HepG2 (cell line): ENCODE measurements around the gene STBD1. TPM values are rescaled to one million over a fixed set of nuclear protein-coding genes. Genes with fewer than 3 reads are reported as not detected.

Experiments used
- AGO2 ChIP-seq: fragments of 200-400 bp; formaldehyde crosslinking; optimal IDR thresholded peaks from 2 replicates; pipeline ENCODE3; 2017; ENCODE audit warnings: mild to moderate bottlenecking, low read depth, low read length, moderate library complexity
- CEBPG ChIP-seq: IDR thresholded peaks from 2 replicates; pipeline ENCODE4 v1.6.1; 2016
- NFIB ChIP-seq: sonication (generic); formaldehyde crosslinking; IDR thresholded peaks from 2 replicates; pipeline ENCODE4 v1.9.0; 2021; ENCODE audit warnings: missing genetic modification reagents, mild to moderate bottlenecking, borderline replicate concordance
- SALL1 ChIP-seq: sonication (generic); formaldehyde crosslinking; IDR thresholded peaks from 2 replicates; pipeline ENCODE4 v1.8.0; 2022; ENCODE audit warnings: mild to moderate bottlenecking, missing genetic modification reagents
- SP2 ChIP-seq: sonication (generic); formaldehyde crosslinking; IDR thresholded peaks from 2 replicates; pipeline ENCODE4 v1.5.1; 2020; ENCODE audit warnings: mild to moderate bottlenecking, missing genetic modification reagents
- YEATS2 ChIP-seq: sonication (generic); formaldehyde crosslinking; IDR thresholded peaks from 2 replicates; pipeline ENCODE4 v1.4.0; 2020; ENCODE audit warnings: missing genetic modification reagents, borderline replicate concordance
- ZNF12 ChIP-seq: sonication (generic); formaldehyde crosslinking; IDR thresholded peaks from 2 replicates; pipeline ENCODE4 v1.5.0; 2020; ENCODE audit warnings: missing genetic modification reagents
- ZNF777 ChIP-seq: sonication (generic); formaldehyde crosslinking; IDR thresholded peaks from 2 replicates; pipeline ENCODE4 v1.4.0; 2020; ENCODE audit warnings: missing genetic modification reagents
- ZSCAN31 ChIP-seq: sonication (generic); formaldehyde crosslinking; IDR thresholded peaks from 2 replicates; pipeline ENCODE4 v1.5.0; 2020; ENCODE audit warnings: low read depth, mild to moderate bottlenecking, missing genetic modification reagents
- polyA plus RNA-seq, 8 experiments: library from polyadenylated mRNA; depleted of rRNA in 3 of 8; stranded (reverse) in 7 of 8; unstranded in 1 of 8; fragments of >200 nt; fragmentation: Illumina TruSeq in 4 of 8; extraction: Trizol in 4 of 8; gene quantifications; 2 replicates each; pipeline versions ENCODE4 v1.2.1 to v1.2.3, GENCODE V29; 2011 to 2016; ENCODE audit warnings: low read depth in 4 of 8, missing spikeins in 1 of 8, mixed read lengths in 1 of 8; ENCODE audit not compliant: insufficient read depth in 1 of 8
- total RNA-seq, 5 experiments: library from RNA; depleted of rRNA; stranded (reverse); fragments of >200 nt; fragmentation: Illumina TruSeq; extraction: Trizol; gene quantifications; 2 replicates each; pipeline ENCODE4 v1.2.3, GENCODE V29; 2016; ENCODE audit warnings: low read depth in 1 of 5
- TF ChIP-seq, protein P1 (sequence below): sonication (generic); formaldehyde crosslinking; IDR thresholded peaks from 2 replicates; pipeline ENCODE4 v1.5.0; 2020; ENCODE audit warnings: missing genetic modification reagents
- TF ChIP-seq, protein P2 (sequence below): sonication (generic); formaldehyde crosslinking; conservative IDR thresholded peaks from 2 replicates; pipeline ENCODE4 v1.8.1; 2023; ENCODE audit warnings: missing genetic modification reagents
- TF ChIP-seq, protein P3 (sequence below): IDR thresholded peaks from 2 replicates; pipeline ENCODE4 v1.6.1; 2016; ENCODE audit warnings: mild to moderate bottlenecking, missing biosample characterization, missing genetic modification reagents
- TF ChIP-seq, protein P4 (sequence below): sonication (generic); formaldehyde crosslinking; IDR thresholded peaks from 2 replicates; pipeline ENCODE4 v1.5.1; 2020; ENCODE audit warnings: mild to moderate bottlenecking, missing genetic modification reagents, moderate library complexity
- TF ChIP-seq, protein P5 (sequence below): sonication (generic); formaldehyde crosslinking; IDR thresholded peaks from 2 replicates; pipeline ENCODE4 v1.5.0; 2020; ENCODE audit warnings: missing genetic modification reagents
- TF ChIP-seq, protein P6 (sequence below): IDR thresholded peaks from 2 replicates; pipeline ENCODE4 v1.6.1; 2016; ENCODE audit warnings: missing compliant biosample characterization, missing genetic modification reagents, borderline replicate concordance
- TF ChIP-seq, protein P7 (sequence below): sonication (generic); formaldehyde crosslinking; IDR thresholded peaks from 2 replicates; pipeline ENCODE4 v1.4.0; 2020; ENCODE audit warnings: missing genetic modification reagents, borderline replicate concordance

STBD1 gene
- total and polyA plus RNA-seq, 2 of the 13 experiments (the other 11 are each of a cell fraction or from before 2014, with no cell fraction given), result 2.8 to 4.3 TPM

DNA sequence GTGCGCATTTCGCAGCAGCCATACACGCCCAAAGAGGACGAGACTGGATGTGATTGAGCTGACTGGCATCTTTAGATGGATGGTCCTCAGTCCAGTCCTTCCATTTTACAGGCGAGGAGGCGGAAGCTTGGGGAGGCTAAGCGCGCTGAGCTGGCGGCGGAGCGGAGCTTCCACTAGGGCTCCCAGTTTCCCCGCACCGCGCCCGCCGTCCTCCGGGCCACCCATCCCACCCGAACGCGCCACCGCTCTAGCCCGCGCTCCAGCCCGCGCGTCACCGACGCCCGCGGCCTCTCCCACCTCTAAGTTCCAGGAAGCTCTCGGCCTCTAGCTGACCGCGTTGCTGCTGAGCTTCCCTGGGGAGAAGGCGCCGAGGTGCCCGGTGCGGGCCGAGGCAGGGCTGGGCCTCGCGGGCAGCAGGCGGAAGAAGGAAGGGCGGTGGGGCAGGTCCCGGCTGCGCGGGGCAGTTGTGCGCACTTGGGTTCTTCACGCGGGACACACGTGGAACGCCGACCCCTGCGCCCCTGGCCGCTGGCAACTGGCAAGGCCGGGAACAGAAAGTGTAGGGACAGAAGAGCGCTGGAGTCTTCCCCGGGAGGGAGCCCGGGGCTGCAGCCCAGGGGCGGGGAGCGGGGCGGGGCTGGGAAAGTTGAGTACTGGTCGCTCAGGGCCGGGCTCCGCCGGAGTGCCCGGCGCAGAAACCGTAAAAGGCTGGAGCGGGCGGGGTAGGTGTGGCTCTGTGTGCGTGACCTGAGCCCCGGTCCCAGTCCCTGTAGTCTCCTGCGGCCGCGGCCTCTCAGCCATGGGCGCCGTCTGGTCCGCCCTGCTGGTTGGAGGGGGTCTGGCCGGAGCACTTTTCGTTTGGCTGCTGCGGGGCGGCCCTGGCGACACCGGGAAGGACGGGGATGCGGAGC lies at the start of gene STBD1 (continued):
- TF ChIP-seq, protein P1, sequence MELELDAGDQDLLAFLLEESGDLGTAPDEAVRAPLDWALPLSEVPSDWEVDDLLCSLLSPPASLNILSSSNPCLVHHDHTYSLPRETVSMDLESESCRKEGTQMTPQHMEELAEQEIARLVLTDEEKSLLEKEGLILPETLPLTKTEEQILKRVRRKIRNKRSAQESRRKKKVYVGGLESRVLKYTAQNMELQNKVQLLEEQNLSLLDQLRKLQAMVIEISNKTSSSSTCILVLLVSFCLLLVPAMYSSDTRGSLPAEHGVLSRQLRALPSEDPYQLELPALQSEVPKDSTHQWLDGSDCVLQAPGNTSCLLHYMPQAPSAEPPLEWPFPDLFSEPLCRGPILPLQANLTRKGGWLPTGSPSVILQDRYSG (CRISPR knock-in tag), result 0 out of 2 replicates have a peak, but pooled peaks have one; percentile 31
- TF ChIP-seq ZNF12 (CRISPR knock-in tag) (peak; percentile 45; the same call in 1 of the 2 replicates), AGO2 (peak; percentile 66), ZSCAN31 (CRISPR knock-in tag) (peak; percentile 57; the same call in 1 of the 2 replicates), YEATS2 (peak; percentile 64; the same call in 1 of the 2 replicates), SALL1 (CRISPR knock-in tag) (peak; percentile 52; the same call in 1 of the 2 replicates), ZNF777 (peak; percentile 81), CEBPG (0 out of 2 replicates have a peak, but pooled peaks have one; percentile 1), SP2 (CRISPR knock-in tag) (no peak), NFIB (CRISPR knock-in tag) (no peak)
- TF ChIP-seq, protein P2, sequence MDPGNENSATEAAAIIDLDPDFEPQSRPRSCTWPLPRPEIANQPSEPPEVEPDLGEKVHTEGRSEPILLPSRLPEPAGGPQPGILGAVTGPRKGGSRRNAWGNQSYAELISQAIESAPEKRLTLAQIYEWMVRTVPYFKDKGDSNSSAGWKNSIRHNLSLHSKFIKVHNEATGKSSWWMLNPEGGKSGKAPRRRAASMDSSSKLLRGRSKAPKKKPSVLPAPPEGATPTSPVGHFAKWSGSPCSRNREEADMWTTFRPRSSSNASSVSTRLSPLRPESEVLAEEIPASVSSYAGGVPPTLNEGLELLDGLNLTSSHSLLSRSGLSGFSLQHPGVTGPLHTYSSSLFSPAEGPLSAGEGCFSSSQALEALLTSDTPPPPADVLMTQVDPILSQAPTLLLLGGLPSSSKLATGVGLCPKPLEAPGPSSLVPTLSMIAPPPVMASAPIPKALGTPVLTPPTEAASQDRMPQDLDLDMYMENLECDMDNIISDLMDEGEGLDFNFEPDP (CRISPR knock-in tag), result peak; percentile 86; the same call in 1 of the 2 replicates
- TF ChIP-seq, protein P3, sequence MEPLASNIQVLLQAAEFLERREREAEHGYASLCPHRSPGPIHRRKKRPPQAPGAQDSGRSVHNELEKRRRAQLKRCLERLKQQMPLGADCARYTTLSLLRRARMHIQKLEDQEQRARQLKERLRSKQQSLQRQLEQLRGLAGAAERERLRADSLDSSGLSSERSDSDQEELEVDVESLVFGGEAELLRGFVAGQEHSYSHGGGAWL (CRISPR knock-in tag), result peak; percentile 72; the same call in 1 of the 2 replicates
- TF ChIP-seq, protein P4, sequence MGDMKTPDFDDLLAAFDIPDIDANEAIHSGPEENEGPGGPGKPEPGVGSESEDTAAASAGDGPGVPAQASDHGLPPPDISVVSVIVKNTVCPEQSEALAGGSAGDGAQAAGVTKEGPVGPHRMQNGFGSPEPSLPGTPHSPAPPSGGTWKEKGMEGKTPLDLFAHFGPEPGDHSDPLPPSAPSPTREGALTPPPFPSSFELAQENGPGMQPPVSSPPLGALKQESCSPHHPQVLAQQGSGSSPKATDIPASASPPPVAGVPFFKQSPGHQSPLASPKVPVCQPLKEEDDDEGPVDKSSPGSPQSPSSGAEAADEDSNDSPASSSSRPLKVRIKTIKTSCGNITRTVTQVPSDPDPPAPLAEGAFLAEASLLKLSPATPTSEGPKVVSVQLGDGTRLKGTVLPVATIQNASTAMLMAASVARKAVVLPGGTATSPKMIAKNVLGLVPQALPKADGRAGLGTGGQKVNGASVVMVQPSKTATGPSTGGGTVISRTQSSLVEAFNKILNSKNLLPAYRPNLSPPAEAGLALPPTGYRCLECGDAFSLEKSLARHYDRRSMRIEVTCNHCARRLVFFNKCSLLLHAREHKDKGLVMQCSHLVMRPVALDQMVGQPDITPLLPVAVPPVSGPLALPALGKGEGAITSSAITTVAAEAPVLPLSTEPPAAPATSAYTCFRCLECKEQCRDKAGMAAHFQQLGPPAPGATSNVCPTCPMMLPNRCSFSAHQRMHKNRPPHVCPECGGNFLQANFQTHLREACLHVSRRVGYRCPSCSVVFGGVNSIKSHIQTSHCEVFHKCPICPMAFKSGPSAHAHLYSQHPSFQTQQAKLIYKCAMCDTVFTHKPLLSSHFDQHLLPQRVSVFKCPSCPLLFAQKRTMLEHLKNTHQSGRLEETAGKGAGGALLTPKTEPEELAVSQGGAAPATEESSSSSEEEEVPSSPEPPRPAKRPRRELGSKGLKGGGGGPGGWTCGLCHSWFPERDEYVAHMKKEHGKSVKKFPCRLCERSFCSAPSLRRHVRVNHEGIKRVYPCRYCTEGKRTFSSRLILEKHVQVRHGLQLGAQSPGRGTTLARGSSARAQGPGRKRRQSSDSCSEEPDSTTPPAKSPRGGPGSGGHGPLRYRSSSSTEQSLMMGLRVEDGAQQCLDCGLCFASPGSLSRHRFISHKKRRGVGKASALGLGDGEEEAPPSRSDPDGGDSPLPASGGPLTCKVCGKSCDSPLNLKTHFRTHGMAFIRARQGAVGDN (CRISPR knock-in tag), result peak; percentile 96
- TF ChIP-seq, protein P5, sequence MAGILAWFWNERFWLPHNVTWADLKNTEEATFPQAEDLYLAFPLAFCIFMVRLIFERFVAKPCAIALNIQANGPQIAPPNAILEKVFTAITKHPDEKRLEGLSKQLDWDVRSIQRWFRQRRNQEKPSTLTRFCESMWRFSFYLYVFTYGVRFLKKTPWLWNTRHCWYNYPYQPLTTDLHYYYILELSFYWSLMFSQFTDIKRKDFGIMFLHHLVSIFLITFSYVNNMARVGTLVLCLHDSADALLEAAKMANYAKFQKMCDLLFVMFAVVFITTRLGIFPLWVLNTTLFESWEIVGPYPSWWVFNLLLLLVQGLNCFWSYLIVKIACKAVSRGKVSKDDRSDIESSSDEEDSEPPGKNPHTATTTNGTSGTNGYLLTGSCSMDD, result 0 out of 2 replicates have a peak, but pooled peaks have one; percentile 59
- TF ChIP-seq, protein P6, sequence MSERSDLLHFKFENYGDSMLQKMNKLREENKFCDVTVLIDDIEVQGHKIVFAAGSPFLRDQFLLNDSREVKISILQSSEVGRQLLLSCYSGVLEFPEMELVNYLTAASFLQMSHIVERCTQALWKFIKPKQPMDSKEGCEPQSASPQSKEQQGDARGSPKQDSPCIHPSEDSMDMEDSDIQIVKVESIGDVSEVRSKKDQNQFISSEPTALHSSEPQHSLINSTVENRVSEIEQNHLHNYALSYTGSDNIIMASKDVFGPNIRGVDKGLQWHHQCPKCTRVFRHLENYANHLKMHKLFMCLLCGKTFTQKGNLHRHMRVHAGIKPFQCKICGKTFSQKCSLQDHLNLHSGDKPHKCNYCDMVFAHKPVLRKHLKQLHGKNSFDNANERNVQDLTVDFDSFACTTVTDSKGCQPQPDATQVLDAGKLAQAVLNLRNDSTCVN (CRISPR knock-in tag), result peak; percentile 69; the same call in 1 of the 2 replicates
- TF ChIP-seq, protein P7, sequence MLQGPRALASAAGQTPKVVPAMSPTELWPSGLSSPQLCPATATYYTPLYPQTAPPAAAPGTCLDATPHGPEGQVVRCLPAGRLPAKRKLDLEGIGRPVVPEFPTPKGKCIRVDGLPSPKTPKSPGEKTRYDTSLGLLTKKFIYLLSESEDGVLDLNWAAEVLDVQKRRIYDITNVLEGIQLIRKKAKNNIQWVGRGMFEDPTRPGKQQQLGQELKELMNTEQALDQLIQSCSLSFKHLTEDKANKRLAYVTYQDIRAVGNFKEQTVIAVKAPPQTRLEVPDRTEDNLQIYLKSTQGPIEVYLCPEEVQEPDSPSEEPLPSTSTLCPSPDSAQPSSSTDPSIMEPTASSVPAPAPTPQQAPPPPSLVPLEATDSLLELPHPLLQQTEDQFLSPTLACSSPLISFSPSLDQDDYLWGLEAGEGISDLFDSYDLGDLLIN (CRISPR knock-in tag), result no peak
